Memory B cell (primary cell): ENCODE data around the gene GATAD2A.
"Not testable (repeated sequence)": the region's sequence is repeated elsewhere in the genome, so short reads cannot be mapped to it uniquely, and the experiment has no call there.

ENCODE experiments used
- ATAC-seq: fragments of 150-1000 bp; cut with Tn5 transposase; 2 replicates; pipeline ENCODE4 v1.10.0; 2021; ENCODE audit warnings: low read depth, mild to moderate bottlenecking, moderate library complexity
- DNase-seq, 2 donors: peaks; one replicate each; pipeline ENCODE4 v3.0.0; 2022; ENCODE audit warnings: low spot score in 2 of 2
- H3K27ac Mint-ChIP-seq: one replicate; pipeline ENCODE4 v1.8.0; 2022; ENCODE audit warnings: mild to moderate bottlenecking, moderate library complexity, mixed read lengths
- H3K27me3 Mint-ChIP-seq: one replicate; pipeline ENCODE4 v1.8.0; 2022; ENCODE audit warnings: mixed read lengths
- H3K36me3 Mint-ChIP-seq: one replicate; pipeline ENCODE4 v1.8.0; 2022; ENCODE audit warnings: mild to moderate bottlenecking, mixed read lengths
- H3K4me1 Mint-ChIP-seq: one replicate; pipeline ENCODE4 v1.8.0; 2022; ENCODE audit warnings: mixed read lengths
- H3K4me3 Mint-ChIP-seq: one replicate; pipeline ENCODE4 v1.8.0; 2022; ENCODE audit warnings: mild to moderate bottlenecking, moderate library complexity, mixed read lengths
- H3K9me3 Mint-ChIP-seq: one replicate; pipeline ENCODE4 v1.8.0; 2022; ENCODE audit warnings: mixed read lengths

GATAD2A gene

GRCh38 chr19:19455166-19455919, 49.9 kb downstream of the GATAD2A start:
- not testable (repeated sequence) for H3K9me3 Mint-ChIP-seq, H3K36me3 Mint-ChIP-seq, H3K27ac Mint-ChIP-seq

GRCh38 chr19:19457671-19458070, 52.2 kb downstream of the GATAD2A start:
- peak overlapping the region; percentile 96 for H3K27ac Mint-ChIP-seq
- no peak for ATAC-seq
- no peak overlapping the region for H3K4me3 Mint-ChIP-seq
- no peaks in the 10 kb centered on the region for H3K27me3 Mint-ChIP-seq
- H3K36me3 Mint-ChIP-seq = no peaks in the 10 kb centered on the region
- H3K4me1 Mint-ChIP-seq = peaks cover 49% of the 10 kb centered on the region
- no peaks in the 10 kb centered on the region for H3K9me3 Mint-ChIP-seq
- no peak for DNase-seq

More at GRCh38 chr19:19455166-19455919, 49.9 kb downstream of the GATAD2A start:
- H3K4me3 Mint-ChIP-seq, H3K27me3 Mint-ChIP-seq, ATAC-seq, DNase-seq: not testable (repeated sequence)
- peaks cover 44% of the 10 kb centered on the region for H3K4me1 Mint-ChIP-seq

DNA sequence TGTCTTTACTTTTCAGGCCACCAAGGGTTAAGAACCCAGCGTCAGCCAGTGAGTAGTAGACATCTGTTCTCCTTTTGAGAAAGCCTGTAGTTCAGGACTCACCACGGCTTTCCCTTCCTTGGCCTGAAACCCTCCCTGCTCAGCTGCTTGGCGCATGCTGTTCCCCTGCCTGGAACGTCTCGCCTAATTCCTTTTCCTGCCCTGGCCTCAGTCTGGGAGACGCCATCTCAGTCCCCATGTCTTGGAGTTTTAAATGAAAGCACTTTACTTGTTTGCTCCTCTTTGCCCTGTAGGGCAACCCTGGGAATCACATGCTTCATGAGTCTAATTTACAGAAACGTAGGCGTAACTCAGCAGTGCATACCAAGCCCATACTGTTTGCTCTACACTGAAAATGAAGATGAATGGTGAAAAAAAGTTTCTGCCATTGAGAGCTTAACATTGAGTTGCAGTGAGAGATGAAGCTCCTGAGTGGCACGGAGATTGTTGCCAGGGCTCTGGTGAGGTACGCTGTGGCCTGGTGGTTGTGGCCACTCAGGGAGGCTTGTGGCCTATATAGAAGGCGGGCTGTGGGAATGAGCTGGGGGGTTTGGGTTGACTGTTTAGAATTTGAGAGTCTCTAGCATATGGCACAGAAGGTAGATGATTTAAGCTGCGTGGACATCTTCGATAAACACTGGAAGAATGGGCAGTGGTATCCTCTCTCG, 52.8 kb downstream of the GATAD2A start:
- H3K36me3 Mint-ChIP-seq = no peaks in the 10 kb centered on the region
- ATAC-seq = no peak
- H3K27ac Mint-ChIP-seq = peak overlapping the region; percentile 96
- H3K9me3 Mint-ChIP-seq = no peaks in the 10 kb centered on the region
- H3K4me1 Mint-ChIP-seq = peaks cover 52% of the 10 kb centered on the region
- H3K27me3 Mint-ChIP-seq = no peaks in the 10 kb centered on the region
- no peak for DNase-seq
- H3K4me3 Mint-ChIP-seq = peak overlapping the region; percentile 78

DNA sequence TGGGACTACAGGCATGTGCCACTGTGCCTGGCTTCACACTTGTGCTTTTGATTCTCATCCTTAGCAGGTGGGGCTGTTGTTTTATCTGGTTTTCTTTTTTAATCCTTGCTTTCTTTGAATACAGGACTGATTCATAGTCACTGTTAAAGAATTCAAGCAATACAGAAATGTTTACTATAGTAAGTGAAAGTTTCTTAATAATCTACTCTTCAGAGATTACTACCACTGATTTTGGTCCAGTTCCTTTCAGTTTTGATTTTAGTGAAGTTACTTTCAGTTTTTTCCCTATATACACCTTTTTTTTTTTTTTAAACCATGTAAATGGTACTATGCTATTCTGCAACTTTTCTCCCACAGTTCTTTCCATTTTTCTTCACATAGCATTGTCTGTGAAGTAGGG, 53.6 kb downstream of the GATAD2A start:
- Mint-ChIP-seq H3K4me1 (peaks cover 54% of the 10 kb centered on the region), H3K36me3 (no peaks in the 10 kb centered on the region), H3K27me3 (no peaks in the 10 kb centered on the region), H3K27ac (peak overlapping the region; percentile 96), H3K9me3 (no peaks in the 10 kb centered on the region), H3K4me3 (peak overlapping the region; percentile 78)
- no peak for DNase-seq
- ATAC-seq = peak; percentile 23

GRCh38 chr19:19459707-19460251, 54.3 kb downstream of the GATAD2A start:
- H3K4me3 Mint-ChIP-seq = peak overlapping the region; percentile 78

DNA sequence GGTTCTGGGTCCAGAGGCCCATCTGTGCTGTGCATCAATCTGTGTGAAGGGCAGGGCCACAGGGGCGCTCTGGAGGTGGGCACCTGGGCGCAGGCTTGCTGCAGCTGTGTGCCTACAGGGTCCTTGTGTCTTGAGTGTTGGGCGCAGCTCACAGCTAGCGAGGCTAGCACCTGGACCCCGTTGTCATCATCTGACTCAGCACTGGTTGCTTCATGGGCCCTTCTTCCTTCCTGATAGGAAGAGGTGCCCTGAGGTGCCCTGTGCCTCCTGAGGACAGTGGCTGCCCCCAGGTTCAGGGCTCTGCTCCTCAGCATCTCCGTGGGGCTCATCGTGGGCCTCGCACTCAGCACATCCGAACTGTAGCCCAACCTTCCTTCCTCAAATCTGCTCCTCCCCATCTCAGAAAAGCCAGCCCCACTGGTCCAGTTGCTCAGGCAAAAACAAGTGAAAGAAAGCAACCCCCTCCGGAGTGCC, 54.8 kb downstream of the GATAD2A start:
- Mint-ChIP-seq H3K4me3 (peak overlapping the region; percentile 78), H3K27me3 (no peaks in the 10 kb centered on the region), H3K27ac (peak overlapping the region; percentile 96), H3K9me3 (no peaks in the 10 kb centered on the region), H3K4me1 (peaks cover 51% of the 10 kb centered on the region), H3K36me3 (peaks cover 9% of the 10 kb centered on the region)
- ATAC-seq = peak; percentile 52
- DNase-seq = peak; percentile 13 to 34

More at GRCh38 chr19:19459707-19460251, 54.3 kb downstream of the GATAD2A start:
- Mint-ChIP-seq H3K27me3 (no peaks in the 10 kb centered on the region), H3K9me3 (no peaks in the 10 kb centered on the region), H3K27ac (peak overlapping the region; percentile 96), H3K36me3 (peaks cover 4% of the 10 kb centered on the region), H3K4me1 (peaks cover 52% of the 10 kb centered on the region)
- DNase-seq (peak in 1 of 2 donors; percentile 31), ATAC-seq (peak; percentile 76)

DNA sequence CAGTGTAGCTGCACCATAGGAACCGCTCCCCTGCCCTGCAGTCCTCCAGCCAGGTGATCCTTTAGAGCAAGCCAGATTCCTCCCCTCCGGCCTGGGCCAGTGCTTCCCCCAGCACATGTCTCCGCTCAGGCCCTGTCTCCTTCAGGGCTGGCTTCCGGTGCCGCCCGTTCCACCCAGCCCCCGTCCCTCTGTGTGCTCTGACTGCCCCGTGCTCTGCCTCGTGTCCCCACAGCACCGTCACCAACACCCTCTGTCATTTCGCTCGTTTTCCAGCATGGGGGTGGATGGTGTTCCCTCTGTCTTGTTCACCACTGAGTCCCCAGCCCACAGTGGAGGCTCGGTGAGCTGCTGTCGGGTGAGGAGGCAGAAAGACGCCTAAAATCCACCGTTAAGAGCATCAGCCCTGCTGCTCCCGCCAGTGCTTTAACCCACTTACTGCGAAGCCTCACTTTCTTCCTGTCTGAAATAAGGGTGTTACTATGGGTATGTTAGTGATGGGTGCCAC, 55.3 kb downstream of the GATAD2A start:
- peaks cover 51% of the 10 kb centered on the region for H3K4me1 Mint-ChIP-seq
- peak; percentile 54 for ATAC-seq
- no peaks in the 10 kb centered on the region for H3K9me3 Mint-ChIP-seq
- peaks cover 12% of the 10 kb centered on the region for H3K36me3 Mint-ChIP-seq
- peak overlapping the region; percentile 78 for H3K4me3 Mint-ChIP-seq
- H3K27me3 Mint-ChIP-seq = no peaks in the 10 kb centered on the region
- H3K27ac Mint-ChIP-seq = peak overlapping the region; percentile 96
- DNase-seq = peak in 1 of 2 donors; percentile 39

- peaks cover 16% of the 10 kb centered on the region for H3K36me3 Mint-ChIP-seq
- H3K4me1 Mint-ChIP-seq = peaks cover 52% of the 10 kb centered on the region
- H3K27ac Mint-ChIP-seq = peak overlapping the region; percentile 96
- DNase-seq = no peak
- no peak for ATAC-seq
- peak overlapping the region; percentile 78 for H3K4me3 Mint-ChIP-seq
- no peaks in the 10 kb centered on the region for H3K9me3 Mint-ChIP-seq
- no peaks in the 10 kb centered on the region for H3K27me3 Mint-ChIP-seq
These were observed 55.8 kb downstream of the GATAD2A start for GRCh38 chr19:19461306-19461670.

- Mint-ChIP-seq H3K9me3 (no peaks in the 10 kb centered on the region), H3K4me1 (peaks cover 51% of the 10 kb centered on the region), H3K4me3 (no peak overlapping the region), H3K27ac (peak overlapping the region; percentile 96), H3K36me3 (peaks cover 23% of the 10 kb centered on the region), H3K27me3 (no peaks in the 10 kb centered on the region)
- DNase-seq = no peak
- no peak for ATAC-seq
These were observed 56.5 kb downstream of the GATAD2A start for GRCh38 chr19:19461671-19462622.

DNA sequence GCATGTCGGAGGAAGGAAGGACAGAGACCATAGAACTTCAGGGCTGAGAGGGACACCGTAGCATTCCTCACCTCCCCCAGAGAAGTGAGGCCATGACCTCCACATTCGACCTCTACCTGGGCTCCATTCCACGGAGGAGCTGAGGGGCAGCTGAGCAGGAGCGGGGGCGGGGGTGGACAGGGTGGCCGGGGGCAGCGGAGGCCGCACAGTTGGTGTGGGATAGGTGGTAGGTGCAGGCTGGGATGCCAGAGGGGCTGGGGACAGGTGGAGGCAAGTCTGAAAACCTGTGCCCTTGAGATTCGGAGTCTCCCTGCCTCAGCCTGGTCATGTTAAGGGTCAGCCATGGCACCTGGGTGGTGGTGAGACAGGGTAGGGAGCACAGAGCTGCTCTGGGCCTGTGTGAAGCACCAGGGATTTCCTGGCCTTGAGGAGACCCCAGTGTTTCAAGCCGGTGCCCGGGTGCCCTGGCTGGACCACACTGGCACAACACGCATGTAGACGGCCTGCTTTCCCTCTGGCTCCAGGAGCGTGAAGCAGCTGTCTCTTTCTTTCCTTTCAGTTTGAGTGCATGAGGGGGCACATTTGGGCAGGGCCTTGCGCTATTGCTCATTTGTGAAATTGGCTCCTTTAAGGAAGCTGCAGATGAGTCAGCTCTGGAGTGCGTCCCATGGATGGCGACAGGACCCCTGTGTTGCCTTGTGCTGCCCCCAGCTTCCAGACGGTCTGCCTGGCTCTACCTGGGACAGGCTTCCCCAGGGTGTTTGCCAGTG, 58.1 kb downstream of the GATAD2A start:
- Mint-ChIP-seq H3K9me3 (peaks cover 7% of the 10 kb centered on the region), H3K4me1 (peaks cover 42% of the 10 kb centered on the region), H3K4me3 (no peak overlapping the region), H3K27ac (peak overlapping the region; percentile 68), H3K27me3 (no peaks in the 10 kb centered on the region), H3K36me3 (peaks cover 39% of the 10 kb centered on the region)
- no peak for DNase-seq
- no peak for ATAC-seq

- Mint-ChIP-seq H3K27me3 (no peaks in the 10 kb centered on the region), H3K4me1 (peaks cover 36% of the 10 kb centered on the region), H3K36me3 (peaks cover 42% of the 10 kb centered on the region), H3K9me3 (peaks cover 10% of the 10 kb centered on the region), H3K27ac (peak overlapping the region; percentile 67), H3K4me3 (no peak overlapping the region)
- DNase-seq (no peak), ATAC-seq (no peak)
These were observed 59.0 kb downstream of the GATAD2A start for GRCh38 chr19:19464339-19465098.

GRCh38 chr19:19465436-19466070, 60.1 kb downstream of the GATAD2A start:
- Mint-ChIP-seq H3K4me1 (peaks cover 32% of the 10 kb centered on the region), H3K36me3 (peaks cover 43% of the 10 kb centered on the region), H3K27ac (peak overlapping the region; percentile 67), H3K27me3 (no peaks in the 10 kb centered on the region), H3K9me3 (peaks cover 10% of the 10 kb centered on the region), H3K4me3 (no peak overlapping the region)
- DNase-seq = no peak
- ATAC-seq = no peak
